Ecto neural progenitor cell (in vitro differentiated cells): ENCODE measurements around the gene SUGCT.

Experiments
- DNase-seq: peaks from one replicate; pipeline ENCODE4 v3.0.0-alpha.2; 2018; ENCODE audit warnings: low spot score

SUGCT gene

DNA sequence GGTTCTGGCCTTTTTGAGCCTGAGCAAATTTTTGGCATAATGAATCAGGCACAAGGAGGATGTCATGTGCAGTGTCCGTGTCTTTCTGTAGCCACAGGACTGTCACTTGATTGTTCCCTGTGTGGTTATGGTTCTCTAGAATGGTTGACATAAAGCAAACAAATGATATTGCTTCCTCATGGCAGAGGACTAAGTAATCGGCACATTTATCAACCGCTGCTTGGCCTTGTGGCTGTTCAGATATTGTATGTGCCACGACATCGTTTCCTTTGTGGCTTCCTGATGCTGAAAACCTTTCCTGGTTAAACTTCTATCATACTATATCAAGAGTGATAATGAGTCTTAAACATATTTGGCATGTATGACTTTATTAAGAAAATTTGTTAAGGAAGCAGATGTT, 598.8 kb downstream of the SUGCT start:
- no peak for DNase-seq

DNA sequence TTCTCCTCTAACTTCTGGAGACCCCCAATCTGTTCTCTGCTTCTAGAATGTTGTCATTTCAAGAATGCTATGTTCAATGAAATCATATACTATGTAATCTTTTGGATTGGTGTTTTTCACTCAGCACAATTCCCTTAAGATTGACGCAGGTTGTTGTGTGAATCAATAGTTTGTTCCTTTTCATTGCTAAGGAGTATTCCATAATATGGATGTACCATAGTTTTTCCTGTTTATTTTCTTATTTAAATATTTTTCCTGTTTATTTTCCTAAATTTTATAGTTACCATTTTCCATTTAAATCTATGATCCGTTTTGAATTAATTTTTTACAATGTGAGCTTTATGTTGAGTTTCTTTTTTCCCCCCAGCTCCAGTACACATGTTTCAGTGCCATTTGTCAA, 604.5 kb downstream of the SUGCT start:
- no peak for DNase-seq

DNA sequence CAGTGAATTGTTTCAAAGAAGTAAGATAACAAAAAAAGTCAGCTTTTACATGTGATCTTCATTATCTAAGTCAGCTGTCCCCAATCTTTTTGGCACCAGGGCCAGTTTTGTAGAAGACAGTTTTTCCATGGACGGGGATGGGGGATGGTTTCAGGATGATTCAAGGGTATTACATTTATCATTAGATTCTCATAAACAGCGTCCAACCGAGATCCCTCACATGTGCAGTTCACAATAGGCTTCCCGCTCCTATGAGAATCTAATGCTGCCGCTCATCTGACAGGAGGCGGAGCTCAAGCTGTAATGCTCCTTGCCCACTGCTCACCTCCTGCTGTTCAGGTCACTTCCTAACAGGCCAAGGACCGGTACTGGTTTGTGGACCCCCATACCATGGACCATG, 607.5 kb downstream of the SUGCT start:
- no peak for DNase-seq

DNA sequence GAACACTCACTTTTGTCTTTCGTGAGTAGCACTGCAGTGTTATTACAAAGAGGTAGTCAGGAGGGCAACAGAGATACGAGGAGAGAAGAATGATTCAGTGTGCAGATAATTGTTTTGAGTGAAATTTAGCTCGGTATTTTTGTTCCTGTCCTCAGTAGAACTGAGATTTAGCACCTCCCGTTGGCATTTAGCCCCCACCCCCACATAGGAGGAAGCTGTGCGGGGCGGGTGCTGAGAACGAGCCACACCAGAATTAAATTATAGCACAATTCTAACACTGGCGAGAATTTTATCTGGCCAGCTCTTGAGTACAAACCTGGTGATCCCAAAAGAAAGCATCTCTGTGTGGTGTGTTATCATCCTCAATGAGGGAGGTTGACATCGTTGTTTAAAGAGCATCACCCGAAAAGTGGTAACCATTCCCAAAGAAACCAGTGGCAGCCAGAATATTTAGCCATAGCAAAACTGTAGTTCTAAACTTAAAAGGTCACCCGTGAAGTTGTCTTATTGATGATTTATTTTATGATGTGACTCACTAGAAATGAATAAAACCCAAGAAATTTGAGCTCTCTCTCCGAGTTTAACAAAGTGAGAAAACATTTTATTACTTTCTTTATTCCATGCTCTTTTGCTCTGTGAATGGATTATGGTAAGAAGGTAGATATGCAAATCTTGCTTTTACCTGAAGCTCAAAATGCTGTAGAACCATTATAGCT, 612.2 kb downstream of the SUGCT start:
- no peak for DNase-seq

DNA sequence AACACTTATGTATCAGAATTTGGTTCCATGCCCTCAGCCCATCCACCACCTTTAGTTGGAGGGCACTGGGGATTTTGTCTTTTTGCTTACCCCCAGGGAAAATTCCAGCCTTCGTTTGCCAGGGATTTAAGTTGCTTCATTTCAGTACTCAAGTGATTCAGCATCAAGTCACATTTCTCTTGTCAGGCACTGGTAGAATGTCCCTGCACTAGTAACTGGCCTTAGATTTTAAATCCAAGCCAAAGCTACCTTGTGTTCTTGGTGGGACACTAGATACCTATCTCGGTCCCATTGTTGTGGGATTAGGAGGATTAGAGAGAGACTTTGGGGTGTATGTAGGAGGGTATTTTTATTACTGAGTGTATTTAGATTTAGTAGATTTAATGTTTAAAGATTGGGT, 613.1 kb downstream of the SUGCT start:
- no peak for DNase-seq

DNA sequence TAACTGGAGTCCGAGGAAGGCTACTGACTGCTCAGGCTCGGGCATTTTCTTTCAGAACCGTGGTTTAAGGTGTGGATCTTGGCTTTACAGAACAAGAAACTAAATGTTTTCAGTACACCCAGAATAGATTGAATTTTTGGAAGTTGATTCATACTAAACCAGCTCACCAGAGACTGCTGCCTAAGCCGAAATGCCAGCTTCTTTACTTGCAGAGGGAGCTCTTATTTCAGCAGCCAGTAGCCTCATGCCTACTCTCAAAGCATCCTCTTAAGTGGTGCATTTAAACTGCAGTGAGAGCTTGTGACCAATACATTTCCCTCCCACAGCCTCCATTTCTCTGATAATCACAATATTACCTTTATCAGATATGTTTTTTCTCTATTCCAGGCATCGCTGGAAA, 615.1 kb downstream of the SUGCT start:
- DNase-seq, result no peak

DNA sequence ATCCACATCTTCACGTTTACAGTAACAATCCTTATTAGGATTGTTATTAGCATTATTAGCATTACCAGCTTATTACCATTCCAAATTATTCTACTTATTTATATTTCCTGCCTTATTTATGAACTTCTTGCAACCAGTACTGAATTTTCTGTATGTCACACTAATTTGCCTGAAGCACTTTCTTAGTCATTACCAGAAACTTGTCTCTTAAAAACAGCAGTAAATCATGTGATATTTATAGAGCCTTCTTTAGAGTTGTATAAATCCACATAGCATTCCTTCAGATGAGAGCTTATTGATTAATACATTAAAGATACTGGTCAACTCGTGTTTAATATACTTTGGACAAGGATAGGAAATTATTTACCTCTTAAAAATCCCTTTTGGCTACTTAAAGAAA, 618.6 kb downstream of the SUGCT start:
- DNase-seq, result no peak

DNA sequence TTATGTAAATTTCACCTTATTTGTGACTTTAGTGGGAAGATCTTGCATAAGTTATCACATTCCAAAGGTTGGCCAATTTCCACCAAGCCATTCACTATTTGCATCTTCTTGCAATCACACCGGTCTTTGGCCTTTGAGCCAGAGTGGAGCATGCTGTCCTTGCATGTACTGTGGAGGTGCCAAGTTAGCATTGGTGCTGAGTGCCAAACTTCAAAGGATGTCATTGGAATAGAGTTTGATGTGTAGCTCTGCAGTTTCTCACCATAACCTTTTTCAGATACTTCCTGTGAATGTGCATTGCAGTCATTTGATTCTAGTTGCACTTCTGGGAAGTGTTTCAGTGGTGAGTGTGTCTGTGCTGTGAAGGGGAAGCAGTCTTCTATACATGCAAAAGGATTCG, 620.6 kb downstream of the SUGCT start:
- no peak for DNase-seq

DNA sequence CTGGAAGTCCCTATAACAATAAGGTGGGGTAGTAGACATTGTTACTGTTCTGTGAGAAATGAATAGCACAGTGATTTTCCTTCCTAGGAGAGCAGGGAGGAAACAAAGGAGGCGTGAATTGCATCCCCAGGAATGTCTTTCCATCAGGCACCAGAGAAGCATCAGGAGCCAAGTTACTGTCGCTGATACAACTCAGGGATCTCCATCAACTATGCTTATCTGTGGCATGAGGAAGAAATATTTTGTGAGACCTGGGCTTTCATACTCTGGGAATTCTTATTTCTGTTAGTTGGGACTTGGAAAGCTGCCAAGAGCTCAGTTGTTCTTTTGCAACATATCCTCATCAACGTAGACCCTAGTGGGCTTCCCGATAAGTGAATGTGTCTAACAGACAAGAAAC, 622.3 kb downstream of the SUGCT start:
- no peak for DNase-seq

DNA sequence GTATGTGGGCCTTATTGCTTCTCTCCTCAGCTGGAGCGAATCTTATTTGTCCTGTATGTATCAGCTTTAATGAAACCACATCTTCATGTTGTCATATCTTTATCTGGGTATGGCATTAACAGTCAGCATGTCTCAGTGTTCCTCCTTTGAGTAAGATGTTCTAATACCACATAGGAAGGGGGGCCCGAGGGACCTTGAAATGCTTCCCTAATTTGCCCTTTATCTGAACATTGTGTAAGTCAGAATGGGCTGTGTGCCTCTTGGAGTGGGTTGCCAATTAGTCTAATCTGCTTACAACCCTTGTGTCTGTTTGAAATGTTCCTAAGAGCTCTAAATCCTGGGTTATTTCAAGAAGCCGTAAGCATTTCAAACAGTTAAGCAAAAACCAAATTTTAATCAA, 623.8 kb downstream of the SUGCT start:
- no peak for DNase-seq

DNA sequence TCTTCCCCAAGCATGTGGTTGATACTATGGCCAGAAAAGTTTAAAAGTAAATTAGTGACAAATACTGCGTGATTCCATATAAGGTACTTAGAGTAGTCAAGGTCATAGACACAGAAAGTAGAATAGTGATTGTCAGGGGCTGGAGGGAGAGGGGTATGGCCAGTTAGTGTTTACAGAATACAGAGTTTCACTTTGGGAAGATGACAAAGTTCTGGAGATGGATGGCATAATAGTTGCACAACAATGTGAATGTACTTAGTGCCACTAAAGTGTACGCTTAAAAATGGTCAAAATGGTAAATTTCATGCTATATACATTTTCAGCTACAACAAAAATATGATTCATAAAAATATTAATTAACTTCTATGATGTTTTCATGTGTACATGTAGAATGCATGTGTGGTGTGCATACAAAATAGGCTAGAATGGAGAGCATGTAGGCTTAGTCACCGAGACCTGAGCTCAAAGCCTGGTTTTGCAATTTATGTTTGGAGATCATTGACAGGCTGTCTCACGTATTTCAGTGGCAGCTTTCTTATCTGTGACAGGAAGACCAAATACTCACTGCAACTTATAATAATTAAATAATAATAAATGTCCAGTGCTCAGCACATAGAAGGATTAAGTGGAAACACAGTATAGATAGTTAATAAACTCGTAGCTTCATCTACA, 625.6 kb downstream of the SUGCT start:
- no peak for DNase-seq

DNA sequence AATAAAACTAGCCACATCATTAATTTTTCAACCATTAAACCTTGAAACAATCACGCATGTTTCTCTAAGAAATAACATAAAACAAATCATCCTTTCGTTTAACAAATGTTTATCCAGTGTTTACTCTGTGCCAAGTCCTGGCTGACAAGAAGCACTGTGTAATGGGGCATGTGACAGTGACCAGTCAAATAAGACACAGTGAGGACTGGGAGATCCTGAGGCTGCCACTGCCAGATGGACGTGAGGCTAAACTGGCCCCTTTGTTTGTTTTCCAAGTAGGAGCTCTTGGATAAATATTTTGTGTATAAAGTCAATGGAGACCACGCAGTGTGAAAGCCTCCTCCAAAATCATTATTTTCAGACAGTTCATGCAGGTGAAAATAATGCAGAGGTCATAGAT, 626.2 kb downstream of the SUGCT start:
- DNase-seq, result no peak

DNA sequence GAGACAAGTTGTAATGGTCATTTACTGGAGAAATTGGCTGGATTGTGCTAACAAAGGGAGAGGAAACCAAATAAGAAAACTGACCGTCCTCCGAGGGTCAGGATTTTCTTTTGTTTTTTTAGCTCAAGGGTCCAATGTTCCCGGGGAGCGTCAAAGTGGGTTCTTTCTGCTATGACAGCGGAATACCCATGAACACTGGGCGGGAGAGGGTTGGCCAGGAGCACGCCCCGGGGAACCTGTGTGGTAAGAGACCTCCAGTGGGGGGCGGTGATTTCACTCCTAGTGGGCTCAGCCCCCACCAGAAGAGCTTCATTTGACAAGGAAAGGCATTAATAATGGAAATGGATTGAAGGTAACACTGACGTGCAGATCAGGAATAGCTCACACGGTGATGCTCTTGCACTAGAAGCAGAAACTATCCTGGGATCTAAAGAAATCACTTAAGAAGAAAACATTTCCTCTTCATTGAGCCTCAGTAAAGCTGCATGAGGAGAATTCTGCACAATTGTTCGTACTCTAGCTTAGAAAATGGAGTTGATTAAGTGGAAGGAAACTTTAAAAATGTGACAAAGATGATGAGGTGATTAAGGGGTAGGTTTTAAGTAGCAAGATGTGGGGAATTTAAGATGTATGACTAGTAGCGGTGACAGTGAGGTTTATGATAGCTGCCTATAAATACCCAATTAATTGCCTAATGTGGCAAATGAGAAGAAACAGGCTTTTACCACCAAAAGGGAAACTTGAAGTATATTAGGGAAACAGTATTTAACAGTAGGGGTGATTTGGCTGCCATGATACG, 627.2 kb downstream of the SUGCT start:
- no peak for DNase-seq

DNA sequence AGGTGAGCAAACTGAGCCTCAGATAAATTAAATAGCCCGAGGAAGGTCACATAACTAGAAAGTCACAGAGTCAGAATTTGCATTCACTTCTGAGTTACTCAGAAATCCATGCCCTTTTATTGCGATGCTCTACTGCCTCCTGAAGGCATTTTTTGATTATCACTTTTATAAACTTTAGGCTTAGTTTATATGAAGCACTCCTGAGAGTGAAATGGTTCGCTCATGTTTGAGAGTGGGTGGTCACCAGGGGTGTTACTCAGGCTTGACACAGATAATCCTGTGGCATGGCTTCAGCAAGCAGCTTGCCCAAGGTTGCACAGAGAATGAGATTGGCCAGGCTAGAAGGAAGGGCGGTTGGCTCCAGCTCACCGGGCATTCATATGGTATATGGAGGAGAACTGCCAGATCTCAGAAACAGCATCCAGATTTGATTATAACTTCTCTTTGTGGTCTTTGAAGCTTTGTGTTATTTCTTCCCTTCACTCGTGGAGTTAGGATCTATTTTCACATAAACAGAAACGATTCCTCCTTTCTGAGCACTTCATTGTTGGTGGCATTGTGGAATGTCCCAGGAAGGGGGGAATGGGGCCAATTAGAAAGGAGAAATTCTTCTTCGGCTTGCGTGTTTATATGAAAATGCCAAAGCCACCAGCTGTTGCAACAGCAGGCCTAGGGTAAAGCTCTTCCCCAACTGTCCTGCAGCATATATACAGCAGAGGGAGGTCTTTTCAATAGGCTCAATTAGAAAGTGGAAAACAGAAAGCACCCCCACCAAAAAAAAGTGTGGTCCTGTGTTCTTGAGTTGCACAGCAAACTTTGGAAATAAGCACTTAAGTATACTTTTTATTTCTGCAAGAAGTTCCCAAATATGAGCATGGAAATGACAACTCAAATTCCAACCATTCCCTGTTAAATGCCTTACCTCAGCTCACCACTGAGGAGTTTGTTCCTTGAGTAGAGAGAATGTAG, 628.8 kb downstream of the SUGCT start:
- no peak for DNase-seq

DNA sequence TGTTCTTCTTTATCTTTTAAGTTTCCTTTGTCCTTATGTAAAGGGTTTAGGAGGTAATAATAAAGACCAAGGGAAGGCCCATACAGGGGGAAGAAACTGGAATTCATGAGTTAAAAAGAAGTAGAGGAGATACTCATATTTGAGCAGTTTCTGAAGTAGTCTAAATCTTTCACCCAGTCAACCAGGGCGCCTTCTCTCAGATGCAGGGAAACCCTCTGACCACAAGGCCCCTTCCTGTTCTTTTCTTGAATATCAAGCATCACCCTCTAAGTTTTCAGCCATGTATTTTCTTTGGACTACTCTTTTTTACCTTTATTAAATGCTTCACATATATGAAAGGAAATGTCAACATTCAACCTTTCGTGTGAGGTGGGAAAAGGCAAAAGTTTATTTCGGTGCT, 630.8 kb downstream of the SUGCT start:
- no peak for DNase-seq

DNA sequence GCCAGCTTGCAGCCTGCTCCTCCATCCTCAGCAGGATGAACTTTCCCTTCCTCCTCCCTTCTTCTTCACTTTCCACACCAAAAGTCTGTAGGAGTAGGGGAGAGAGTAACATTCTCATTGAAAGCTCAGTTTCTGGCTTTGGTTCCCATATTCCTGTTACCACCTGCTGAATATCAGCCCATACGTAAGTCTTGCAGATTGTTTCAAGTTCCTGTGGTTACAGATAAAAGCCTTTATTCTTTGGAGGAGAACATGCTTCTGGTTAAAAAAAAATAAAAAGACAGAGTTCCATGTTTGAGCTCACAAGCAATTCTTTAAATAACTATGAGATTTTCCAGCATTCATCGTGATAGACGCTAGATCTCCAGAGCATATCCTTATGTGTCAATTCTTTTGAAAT, 637.3 kb downstream of the SUGCT start:
- no peak for DNase-seq

DNA sequence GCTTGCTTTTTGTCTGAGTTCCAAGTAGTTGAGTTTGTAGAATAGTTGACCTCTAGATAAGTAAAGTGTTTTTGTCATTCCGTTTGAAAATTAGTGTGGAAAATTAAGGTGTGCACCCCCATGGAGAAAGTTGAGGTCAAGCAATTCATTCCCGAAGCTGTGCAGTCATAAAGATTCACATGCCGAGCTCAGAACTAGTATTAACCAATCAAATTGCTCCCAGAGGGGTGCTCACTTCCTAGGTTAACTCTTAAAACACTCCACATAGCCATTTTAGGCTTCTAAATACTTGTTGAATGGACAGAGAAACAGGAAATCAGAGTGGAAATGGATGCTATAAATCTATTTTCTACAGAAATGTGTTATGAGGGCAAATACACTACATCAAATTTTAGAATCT, 638.9 kb downstream of the SUGCT start:
- no peak for DNase-seq

DNA sequence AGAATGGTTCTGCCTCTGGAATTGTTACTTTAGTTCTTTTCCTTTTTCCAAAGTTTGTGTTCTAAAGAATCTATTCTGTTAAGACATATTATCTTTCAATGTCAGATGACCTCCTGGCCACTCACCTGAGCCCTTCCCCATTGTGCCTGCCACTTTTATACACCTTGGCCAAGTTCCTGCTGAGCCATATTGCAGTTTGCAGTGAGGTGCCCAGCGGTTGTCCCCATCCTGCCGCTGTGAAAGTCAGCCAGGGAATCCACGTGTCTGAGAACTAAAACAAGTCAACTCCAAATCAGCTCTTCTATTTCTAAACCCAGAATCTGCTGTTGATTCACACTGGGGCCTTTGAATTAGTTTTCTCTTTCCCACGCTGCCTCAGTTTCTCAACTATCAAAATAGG, 641.1 kb downstream of the SUGCT start:
- DNase-seq, result no peak

DNA sequence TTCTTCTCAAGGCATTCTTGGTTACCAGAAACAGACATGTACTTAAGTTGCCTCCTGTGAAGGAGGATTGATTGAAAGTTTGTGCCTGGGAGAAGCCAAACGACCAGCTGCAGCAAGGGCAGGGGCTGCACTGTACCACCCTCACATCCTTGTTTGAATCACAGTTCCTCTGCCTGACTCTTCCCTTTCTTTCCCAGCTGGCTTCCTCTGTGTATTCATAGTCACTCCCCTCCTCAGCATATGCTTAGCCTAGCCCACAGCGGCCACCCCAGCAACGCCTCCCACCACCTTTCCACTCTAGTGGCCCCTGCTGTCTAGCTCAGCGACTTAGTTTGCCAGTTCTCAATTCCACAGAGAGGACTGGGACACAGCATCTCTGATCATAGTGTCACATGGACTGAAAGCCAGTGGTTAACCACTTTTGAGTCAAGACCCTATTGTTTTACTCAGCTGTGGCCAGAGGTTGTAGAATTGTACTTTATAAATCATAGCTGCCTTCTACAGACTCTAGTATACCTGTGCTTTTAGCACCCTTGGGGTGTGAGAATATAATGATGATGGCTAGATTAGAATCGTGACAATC, 643.0 kb downstream of the SUGCT start:
- no peak for DNase-seq

DNA sequence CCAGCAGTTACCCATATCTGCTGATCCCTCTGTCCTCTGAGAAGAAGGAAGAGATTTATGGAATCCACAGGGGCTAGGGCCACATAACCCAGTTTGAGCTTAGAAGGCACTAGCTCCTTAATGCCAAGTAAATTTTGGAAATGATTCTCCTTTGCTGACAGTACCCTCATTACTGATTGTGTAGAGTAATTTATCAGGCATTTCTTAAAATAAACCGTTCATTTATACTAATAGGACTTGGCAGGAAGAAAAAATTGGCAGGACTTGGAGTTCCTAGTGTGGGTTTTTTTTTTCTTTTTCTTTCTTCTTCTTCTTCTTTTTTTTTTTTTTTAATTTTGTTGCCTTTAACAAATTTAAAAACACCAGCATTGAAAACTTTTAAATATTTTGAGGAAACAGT, 645.7 kb downstream of the SUGCT start:
- no peak for DNase-seq

DNA sequence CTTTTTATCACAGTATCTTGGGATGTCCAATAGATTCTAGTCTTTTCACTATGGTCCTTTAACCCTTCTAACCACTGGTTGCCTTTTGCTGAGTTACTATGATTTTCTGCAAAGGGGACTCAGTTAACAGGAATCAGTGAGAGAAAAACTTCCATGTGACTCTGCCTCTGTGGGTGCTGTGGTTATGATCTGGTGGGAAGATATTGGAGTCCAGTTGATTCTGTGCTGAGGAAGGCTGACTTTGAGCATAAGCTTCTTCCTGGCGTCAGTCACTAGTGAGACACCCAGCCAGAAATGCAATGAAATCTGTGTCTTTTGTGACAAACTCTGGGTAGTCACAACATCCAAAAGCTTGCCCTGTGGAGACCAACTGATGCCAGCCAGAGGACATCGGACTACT, 648.0 kb downstream of the SUGCT start:
- no peak for DNase-seq

DNA sequence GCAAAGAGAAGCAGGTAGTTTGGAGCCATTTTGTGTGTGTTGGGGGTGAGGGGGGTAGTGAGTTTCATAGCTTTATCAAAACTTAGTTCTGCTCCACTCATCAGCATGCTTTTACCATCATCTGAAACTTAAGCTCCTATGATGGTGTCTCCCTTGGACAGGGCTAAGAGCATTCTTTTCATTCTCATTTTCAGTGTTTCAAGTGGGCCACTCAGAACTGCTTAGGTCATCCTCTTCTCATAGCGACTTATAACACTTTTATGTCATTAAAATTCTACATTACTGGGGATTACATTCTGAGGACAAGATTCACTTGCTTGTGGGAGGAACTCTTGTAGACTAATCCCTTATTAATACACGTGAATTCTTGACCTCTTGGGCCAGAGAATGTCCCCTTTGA, 649.4 kb downstream of the SUGCT start:
- no peak for DNase-seq
